Nucleus accumbens (tissue), 56 donors: ENCODE data around the gene NEMP2.
A peak's percentile ranks its signal among the peaks of the same experiment; 100 is the strongest.
"Not testable (repeated sequence)": the region's sequence is repeated elsewhere in the genome, so short reads cannot be mapped to it uniquely, and the experiment has no call there.

Experiments
- DNase-seq, 56 donors: peaks; one replicate each; lab custom pipeline; 2025; lab: John Stamatoyannopoulos, UW

The NEMP2 gene

GRCh38 chr2:190527918-190528317, 6.6 kb downstream of the NEMP2 start:
- DNase-seq, result no peak

- no peak for DNase-seq
Observed at GRCh38 chr2:190527214-190527613, 7.3 kb downstream of the NEMP2 start.

- no peak for DNase-seq
Observed at GRCh38 chr2:190526105-190526750, 8.3 kb downstream of the NEMP2 start.

- no peak for DNase-seq
Observed at GRCh38 chr2:190524928-190525327, 9.6 kb downstream of the NEMP2 start.

- DNase-seq, result no peak
Observed at GRCh38 chr2:190519975-190520767, 14.4 kb downstream of the NEMP2 start.

- DNase-seq, result no peak
Observed at GRCh38 chr2:190517468-190517867, 17.1 kb downstream of the NEMP2 start.

- DNase-seq, result no peak
Observed at GRCh38 chr2:190515687-190516086, 18.8 kb downstream of the NEMP2 start.

GRCh38 chr2:190514676-190515075, 19.8 kb downstream of the NEMP2 start:
- DNase-seq, result no peak

GRCh38 chr2:190513877-190514276, 20.6 kb downstream of the NEMP2 start:
- DNase-seq, result no peak

GRCh38 chr2:190512539-190513095, 21.9 kb downstream of the NEMP2 start:
- DNase-seq, result peak in 1 of 56 donors; percentile 22

GRCh38 chr2:190511104-190511503, 23.4 kb downstream of the NEMP2 start:
- no peak for DNase-seq

GRCh38 chr2:190509895-190510294, 24.6 kb downstream of the NEMP2 start:
- DNase-seq, result not testable (repeated sequence)

GRCh38 chr2:190507135-190507534, 27.4 kb downstream of the NEMP2 start:
- no peak for DNase-seq

- DNase-seq, result no peak
Observed at GRCh38 chr2:190506666-190507065, 27.9 kb downstream of the NEMP2 start.

GRCh38 chr2:190505696-190506095, 28.8 kb downstream of the NEMP2 start:
- no peak for DNase-seq

- DNase-seq, result no peak
Observed at GRCh38 chr2:190504912-190505311, 29.6 kb downstream of the NEMP2 start.

- DNase-seq, result no peak
Observed at GRCh38 chr2:190503088-190503487, 31.4 kb downstream of the NEMP2 start.

- DNase-seq, result no peak
Observed at GRCh38 chr2:190501702-190502407, 32.7 kb downstream of the NEMP2 start.

- no peak for DNase-seq
Observed at GRCh38 chr2:190501231-190501630, 33.3 kb downstream of the NEMP2 start.

- DNase-seq, result peak in 3 of 56 donors; percentile 12 to 21 (median 15)
Observed at GRCh38 chr2:190500054-190500502, 34.4 kb downstream of the NEMP2 start.

GRCh38 chr2:190499273-190499672, 35.2 kb downstream of the NEMP2 start:
- DNase-seq, result no peak
